ENCODE measurements around the gene SLC9A3. TPM values are rescaled to one million over a fixed set of nuclear protein-coding genes. Genes with fewer than 3 reads are reported as not detected.

SLC9A3 gene
- total RNA-seq, 4 donors from 2014 or later: 2.4 to 3.8 (median 3.5) TPM

GRCh38 chr5:427415-428087 is 96.7 kb downstream of the SLC9A3 start:
- intact Hi-C loops (cut with DNase I): no loop called here

GRCh38 chr5:426392-426976 is 97.8 kb downstream of the SLC9A3 start:
- intact Hi-C loops (cut with DNase I): no loop called here
- Histone ChIP-seq H3K9me3 (no peaks in the 10 kb centered on the region), H3K36me3 (no peaks in the 10 kb centered on the region), H3K4me1 (peaks cover 0 to 18% (median 3%) of the 10 kb centered on the region in 3 donors), H3K27ac (no peak overlapping the region), H3K27me3 (peaks cover 0 to 15% (median 0%) of the 10 kb centered on the region in 4 donors), H3K4me3 (no peak overlapping the region)
- no peak for TF ChIP-seq CTCF (IDR thresholded peaks at IDR 0.05)
- no peak for TF ChIP-seq POLR2A (IDR thresholded peaks at IDR 0.05)
- WGBS, 2 donors: 61 to 83% methylated on average over 3 of the region's 3 CpGs
- no peak for DNase-seq

More at GRCh38 chr5:427415-428087, 96.7 kb downstream of the SLC9A3 start:
- Histone ChIP-seq H3K9me3 (no peaks in the 10 kb centered on the region), H3K27me3 (peaks cover 0 to 15% (median 0%) of the 10 kb centered on the region in 4 donors), H3K4me3 (no peak overlapping the region), H3K36me3 (no peaks in the 10 kb centered on the region), H3K4me1 (peaks cover 0 to 18% (median 3%) of the 10 kb centered on the region in 3 donors), H3K27ac (no peak overlapping the region)
- no peak for DNase-seq
- WGBS, 2 donors: 86 to 95% methylated on average over 25 to 29 of the region's 39 CpGs
- TF ChIP-seq POLR2A (IDR thresholded peaks at IDR 0.05) (no peak), CTCF (IDR thresholded peaks at IDR 0.05) (no peak)

GRCh38 chr5:425714-426113 is 98.5 kb downstream of the SLC9A3 start:
- TF ChIP-seq POLR2A (IDR thresholded peaks at IDR 0.05) (no peak), CTCF (IDR thresholded peaks at IDR 0.05) (peak in 1 of 6 experiments; percentile 8)
- H3K36me3 ChIP-seq: no peaks in the 10 kb centered on the region
- H3K27ac ChIP-seq: no peak overlapping the region
- no peak overlapping the region for H3K4me3 ChIP-seq
- H3K4me1 ChIP-seq: peaks cover 0 to 15% (median 3%) of the 10 kb centered on the region in 3 donors
- H3K27me3 ChIP-seq: peaks cover 0 to 8% (median 0%) of the 10 kb centered on the region in 4 donors
- intact Hi-C loops (cut with DNase I): no loop called here
- WGBS, 2 donors: 47 to 54% methylated on average over 5 of the region's 5 CpGs
- no peak for DNase-seq
- H3K9me3 ChIP-seq: no peaks in the 10 kb centered on the region

- intact Hi-C loops (cut with DNase I): no loop called here
- Histone ChIP-seq H3K4me3 (no peak overlapping the region), H3K27me3 (peaks cover 0 to 8% (median 0%) of the 10 kb centered on the region in 4 donors), H3K4me1 (peaks cover 0 to 3% (median 0%) of the 10 kb centered on the region in 3 donors), H3K9me3 (no peaks in the 10 kb centered on the region), H3K36me3 (no peaks in the 10 kb centered on the region), H3K27ac (no peak overlapping the region)
- no peak for DNase-seq
- WGBS, 2 donors: 47 to 70% methylated on average over 6 to 8 of the region's 11 CpGs
- TF ChIP-seq CTCF (IDR thresholded peaks at IDR 0.05) (no peak), POLR2A (IDR thresholded peaks at IDR 0.05) (no peak)
Measured at GRCh38 chr5:424301-425110, 99.7 kb downstream of the SLC9A3 start.

Measured in esophagus squamous epithelium (tissue), 5 donors.